ENCODE results near the gene PLXNA2.

GRCh38 chr1:208047975-208048374 is 196.2 kb downstream of the PLXNA2 start:
- TF ChIP-seq, protein P1, sequence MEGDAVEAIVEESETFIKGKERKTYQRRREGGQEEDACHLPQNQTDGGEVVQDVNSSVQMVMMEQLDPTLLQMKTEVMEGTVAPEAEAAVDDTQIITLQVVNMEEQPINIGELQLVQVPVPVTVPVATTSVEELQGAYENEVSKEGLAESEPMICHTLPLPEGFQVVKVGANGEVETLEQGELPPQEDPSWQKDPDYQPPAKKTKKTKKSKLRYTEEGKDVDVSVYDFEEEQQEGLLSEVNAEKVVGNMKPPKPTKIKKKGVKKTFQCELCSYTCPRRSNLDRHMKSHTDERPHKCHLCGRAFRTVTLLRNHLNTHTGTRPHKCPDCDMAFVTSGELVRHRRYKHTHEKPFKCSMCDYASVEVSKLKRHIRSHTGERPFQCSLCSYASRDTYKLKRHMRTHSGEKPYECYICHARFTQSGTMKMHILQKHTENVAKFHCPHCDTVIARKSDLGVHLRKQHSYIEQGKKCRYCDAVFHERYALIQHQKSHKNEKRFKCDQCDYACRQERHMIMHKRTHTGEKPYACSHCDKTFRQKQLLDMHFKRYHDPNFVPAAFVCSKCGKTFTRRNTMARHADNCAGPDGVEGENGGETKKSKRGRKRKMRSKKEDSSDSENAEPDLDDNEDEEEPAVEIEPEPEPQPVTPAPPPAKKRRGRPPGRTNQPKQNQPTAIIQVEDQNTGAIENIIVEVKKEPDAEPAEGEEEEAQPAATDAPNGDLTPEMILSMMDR (IDR thresholded peaks at IDR 0.05) = no peak
- no peak for TF ChIP-seq EP300 (IDR thresholded peaks at IDR 0.05)
